Thoracic aorta (tissue), 2 donors: ENCODE results near the gene TLE5. TPM values are rescaled to one million over a fixed set of nuclear protein-coding genes. Genes with fewer than 3 reads are reported as not detected.

Experiments
- ATAC-seq: fragments of 150-250 bp; one replicate; pipeline ENCODE4 v1.8.0; 2017; ENCODE audit warnings: low read depth; ENCODE audit not compliant: insufficient number of reproducible peaks, low FRiP score
- DNase-seq: peaks from one replicate; pipeline ENCODE4 v3.0.0-alpha.2; 2020; ENCODE audit warnings: low spot score
- H3K27ac ChIP-seq, 2 donors: fragments of 200-600 bp; sonication (generic); 1 replicate in 1 of 2; 2 replicates in 1 of 2; pipeline ENCODE4 v1.5.1; 2016; ENCODE audit warnings: mild to moderate bottlenecking in 2 of 2, moderate library complexity in 2 of 2
- H3K27me3 ChIP-seq: fragments of 200-600 bp; sonication (generic); replicated peaks from 2 replicates; pipeline ENCODE4 v1.6.0; 2016; ENCODE audit warnings: mild to moderate bottlenecking; ENCODE audit not compliant: insufficient read depth
- H3K36me3 ChIP-seq: fragments of 200-600 bp; sonication (generic); one replicate; pipeline ENCODE4 v1.5.1; 2016
- H3K4me1 ChIP-seq, 2 donors: fragments of 200-600 bp; sonication (generic); 1 replicate in 1 of 2; 2 replicates in 1 of 2; pipeline versions ENCODE4 v1.5.1 to v1.6.0; 2016; ENCODE audit warnings: low read depth in 2 of 2, mild to moderate bottlenecking in 1 of 2; ENCODE audit not compliant: control insufficient read depth in 1 of 2
- H3K4me3 ChIP-seq: fragments of 200-600 bp; sonication (generic); 2 replicates; pipeline ENCODE4 v1.5.1; 2016; ENCODE audit warnings: mild to moderate bottlenecking
- H3K9me3 ChIP-seq: fragments of 200-600 bp; sonication (generic); 2 replicates; pipeline ENCODE4 v1.5.1; 2016
- total RNA-seq, 2 donors: library from RNA; depleted of rRNA; stranded (reverse); fragments of >200 nt; gene quantifications; one replicate each; pipeline versions ENCODE4 v1.1.0 to v1.2.3, GENCODE V29; 2016
- TF ChIP-seq, protein P1 (sequence below): fragments of 200-600 bp; sonication (generic); IDR thresholded peaks from one replicate; pipeline ENCODE4 v1.5.1; 2019; ENCODE audit warnings: antibody characterized with exemption

Gene TLE5
- total RNA-seq, 2 donors from 2014 or later = 346 to 448 TPM

DNA sequence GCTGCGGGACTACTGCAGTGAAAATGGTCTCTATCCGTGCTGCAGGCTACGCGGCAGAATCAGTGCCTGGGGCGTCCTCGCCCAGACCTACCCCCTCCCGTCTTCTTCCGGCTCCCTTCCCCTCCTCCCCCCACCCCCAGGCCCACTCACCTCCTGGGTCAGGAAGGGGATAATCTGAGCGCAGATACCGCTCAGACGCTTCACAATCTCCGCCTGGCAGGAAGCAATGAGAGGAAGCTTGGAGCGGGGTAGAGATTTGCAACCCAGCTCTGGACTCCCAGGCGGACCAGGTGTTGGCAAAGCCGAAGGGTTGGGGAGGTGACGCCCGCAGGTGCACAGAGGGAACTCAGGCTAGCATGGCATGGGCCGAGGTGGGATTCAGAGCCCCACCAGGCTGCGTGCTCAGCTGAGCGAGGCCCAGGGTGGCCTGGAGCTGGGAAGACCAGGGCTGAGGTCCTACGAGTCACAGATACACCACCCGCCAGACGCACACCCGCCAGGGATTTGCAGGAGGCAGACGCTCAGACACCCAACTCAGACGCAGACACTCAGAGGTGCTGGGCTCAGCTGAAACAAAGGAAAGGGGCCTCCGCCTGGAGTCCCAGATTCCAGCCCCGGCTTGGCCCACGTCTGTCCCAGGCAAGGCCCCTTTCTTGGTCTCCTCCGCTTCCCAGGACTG lies 37.3 kb downstream of the TLE5 start:
- TF ChIP-seq, protein P1, sequence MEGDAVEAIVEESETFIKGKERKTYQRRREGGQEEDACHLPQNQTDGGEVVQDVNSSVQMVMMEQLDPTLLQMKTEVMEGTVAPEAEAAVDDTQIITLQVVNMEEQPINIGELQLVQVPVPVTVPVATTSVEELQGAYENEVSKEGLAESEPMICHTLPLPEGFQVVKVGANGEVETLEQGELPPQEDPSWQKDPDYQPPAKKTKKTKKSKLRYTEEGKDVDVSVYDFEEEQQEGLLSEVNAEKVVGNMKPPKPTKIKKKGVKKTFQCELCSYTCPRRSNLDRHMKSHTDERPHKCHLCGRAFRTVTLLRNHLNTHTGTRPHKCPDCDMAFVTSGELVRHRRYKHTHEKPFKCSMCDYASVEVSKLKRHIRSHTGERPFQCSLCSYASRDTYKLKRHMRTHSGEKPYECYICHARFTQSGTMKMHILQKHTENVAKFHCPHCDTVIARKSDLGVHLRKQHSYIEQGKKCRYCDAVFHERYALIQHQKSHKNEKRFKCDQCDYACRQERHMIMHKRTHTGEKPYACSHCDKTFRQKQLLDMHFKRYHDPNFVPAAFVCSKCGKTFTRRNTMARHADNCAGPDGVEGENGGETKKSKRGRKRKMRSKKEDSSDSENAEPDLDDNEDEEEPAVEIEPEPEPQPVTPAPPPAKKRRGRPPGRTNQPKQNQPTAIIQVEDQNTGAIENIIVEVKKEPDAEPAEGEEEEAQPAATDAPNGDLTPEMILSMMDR = no peak
- H3K27ac ChIP-seq = no peak overlapping the region
- no peak overlapping the region for H3K4me3 ChIP-seq
- H3K36me3 ChIP-seq = no peaks in the 10 kb centered on the region
- H3K9me3 ChIP-seq = no peaks in the 10 kb centered on the region
- peaks cover 0 to 17% of the 10 kb centered on the region in 2 donors for H3K4me1 ChIP-seq
- H3K27me3 ChIP-seq = no peaks in the 10 kb centered on the region
- DNase-seq (no peak), ATAC-seq (no peak)

- H3K27me3 ChIP-seq = no peaks in the 10 kb centered on the region
- no peak overlapping the region for H3K4me3 ChIP-seq
- no peaks in the 10 kb centered on the region for H3K9me3 ChIP-seq
- DNase-seq (no peak), ATAC-seq (no peak)
- TF ChIP-seq, protein P1 = no peak
- H3K36me3 ChIP-seq = no peaks in the 10 kb centered on the region
- H3K4me1 ChIP-seq = peaks cover 0 to 14% of the 10 kb centered on the region in 2 donors
- H3K27ac ChIP-seq = no peak overlapping the region
Measured at GRCh38 chr19:3024509-3024869, 37.8 kb downstream of the TLE5 start.

- Histone ChIP-seq H3K4me1 (no peaks in the 10 kb centered on the region), H3K27ac (no peak overlapping the region), H3K27me3 (no peaks in the 10 kb centered on the region), H3K9me3 (no peaks in the 10 kb centered on the region), H3K36me3 (no peaks in the 10 kb centered on the region), H3K4me3 (no peak overlapping the region)
- ATAC-seq (no peak), DNase-seq (no peak)
- TF ChIP-seq, protein P1 = no peak
Measured at GRCh38 chr19:3020321-3020960, 41.9 kb downstream of the TLE5 start.

GRCh38 chr19:3019211-3019854 lies 43.0 kb downstream of the TLE5 start:
- DNase-seq (no peak), ATAC-seq (no peak)
- Histone ChIP-seq H3K36me3 (no peaks in the 10 kb centered on the region), H3K9me3 (no peaks in the 10 kb centered on the region), H3K27me3 (no peaks in the 10 kb centered on the region), H3K4me3 (no peak overlapping the region), H3K4me1 (no peaks in the 10 kb centered on the region), H3K27ac (no peak overlapping the region)
- TF ChIP-seq, protein P1 = no peak

- ATAC-seq = no peak
- Histone ChIP-seq H3K4me3 (no peak overlapping the region), H3K27me3 (no peaks in the 10 kb centered on the region), H3K4me1 (no peaks in the 10 kb centered on the region), H3K27ac (no peak overlapping the region), H3K36me3 (no peaks in the 10 kb centered on the region), H3K9me3 (no peaks in the 10 kb centered on the region)
- no peak for DNase-seq
- TF ChIP-seq, protein P1 = no peak
Measured at GRCh38 chr19:3017923-3018322, 44.4 kb downstream of the TLE5 start.
